ENCODE measurements around the gene LRP5.

DNA sequence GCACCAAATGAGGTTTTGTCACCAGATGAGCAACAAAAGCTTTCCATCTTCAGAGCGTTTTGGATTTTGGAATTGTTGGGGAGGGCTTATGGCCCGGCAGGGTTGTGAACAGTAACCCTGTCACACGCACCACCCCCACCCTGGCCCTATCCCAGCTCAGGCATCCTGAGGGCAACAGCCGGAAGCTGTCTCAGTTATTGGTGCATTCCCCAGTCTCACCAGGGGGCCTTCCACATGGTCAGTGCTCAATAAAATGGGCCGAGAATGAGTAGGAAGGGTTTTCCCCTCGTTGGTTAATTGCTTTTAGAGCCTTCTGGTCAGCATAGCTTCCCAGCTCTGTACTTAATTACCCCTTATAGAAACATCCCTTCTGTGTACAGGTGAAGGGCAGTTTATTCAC lies 46.0 kb downstream of the LRP5 start:
- TF ChIP-seq, protein P1, sequence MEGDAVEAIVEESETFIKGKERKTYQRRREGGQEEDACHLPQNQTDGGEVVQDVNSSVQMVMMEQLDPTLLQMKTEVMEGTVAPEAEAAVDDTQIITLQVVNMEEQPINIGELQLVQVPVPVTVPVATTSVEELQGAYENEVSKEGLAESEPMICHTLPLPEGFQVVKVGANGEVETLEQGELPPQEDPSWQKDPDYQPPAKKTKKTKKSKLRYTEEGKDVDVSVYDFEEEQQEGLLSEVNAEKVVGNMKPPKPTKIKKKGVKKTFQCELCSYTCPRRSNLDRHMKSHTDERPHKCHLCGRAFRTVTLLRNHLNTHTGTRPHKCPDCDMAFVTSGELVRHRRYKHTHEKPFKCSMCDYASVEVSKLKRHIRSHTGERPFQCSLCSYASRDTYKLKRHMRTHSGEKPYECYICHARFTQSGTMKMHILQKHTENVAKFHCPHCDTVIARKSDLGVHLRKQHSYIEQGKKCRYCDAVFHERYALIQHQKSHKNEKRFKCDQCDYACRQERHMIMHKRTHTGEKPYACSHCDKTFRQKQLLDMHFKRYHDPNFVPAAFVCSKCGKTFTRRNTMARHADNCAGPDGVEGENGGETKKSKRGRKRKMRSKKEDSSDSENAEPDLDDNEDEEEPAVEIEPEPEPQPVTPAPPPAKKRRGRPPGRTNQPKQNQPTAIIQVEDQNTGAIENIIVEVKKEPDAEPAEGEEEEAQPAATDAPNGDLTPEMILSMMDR (IDR thresholded peaks at IDR 0.05) = no peak
- no peak for TF ChIP-seq POLR2A (IDR thresholded peaks at IDR 0.05)
